ENCODE data around the gene DSC1.
"Not testable (repeated sequence)": the region's sequence is repeated elsewhere in the genome, so short reads cannot be mapped to it uniquely, and the experiment has no call there.

Gene DSC1

GRCh38 chr18:31171144-31171839, 8.6 kb upstream of the DSC1 start:
- DNase-seq: no peak

- no peak for DNase-seq
These were observed 7.7 kb upstream of the DSC1 start for GRCh38 chr18:31170335-31170734.

GRCh38 chr18:31162419-31162793, 250 bp downstream of the DSC1 start:
- no peak for DNase-seq

GRCh38 chr18:31161757-31162418, 768 bp downstream of the DSC1 start:
- DNase-seq: no peak

- no peak for DNase-seq
These were observed 5.6 kb downstream of the DSC1 start for GRCh38 chr18:31156821-31157763.

- DNase-seq: no peak
These were observed 7.2 kb downstream of the DSC1 start for GRCh38 chr18:31155498-31155897.

- no peak for DNase-seq
These were observed 8.5 kb downstream of the DSC1 start for GRCh38 chr18:31154181-31154580.

GRCh38 chr18:31149351-31149750, 13.3 kb downstream of the DSC1 start:
- no peak for DNase-seq

GRCh38 chr18:31148600-31148999, 14.1 kb downstream of the DSC1 start:
- DNase-seq: no peak

- no peak for DNase-seq
These were observed 15.8 kb downstream of the DSC1 start for GRCh38 chr18:31146809-31147208.

- no peak for DNase-seq
These were observed 19.6 kb downstream of the DSC1 start for GRCh38 chr18:31143025-31143424.

GRCh38 chr18:31138709-31139108, 23.9 kb downstream of the DSC1 start:
- no peak for DNase-seq

GRCh38 chr18:31134988-31135529, 27.6 kb downstream of the DSC1 start:
- DNase-seq: no peak

GRCh38 chr18:31129398-31130115, 33.1 kb downstream of the DSC1 start:
- DNase-seq: no peak

- no peak for DNase-seq
These were observed 36.8 kb downstream of the DSC1 start for GRCh38 chr18:31125878-31126277.

GRCh38 chr18:31123125-31123524, 39.5 kb downstream of the DSC1 start:
- DNase-seq: not testable (repeated sequence)

- DNase-seq: no peak
These were observed 42.1 kb downstream of the DSC1 start for GRCh38 chr18:31120594-31120993.

- DNase-seq: no peak
These were observed 45.6 kb downstream of the DSC1 start for GRCh38 chr18:31116853-31117595.

GRCh38 chr18:31112804-31113203, 49.9 kb downstream of the DSC1 start:
- DNase-seq: no peak

- no peak for DNase-seq
These were observed 56.9 kb downstream of the DSC1 start for GRCh38 chr18:31105733-31106132.

GRCh38 chr18:31104444-31104843, 58.2 kb downstream of the DSC1 start:
- no peak for DNase-seq

GRCh38 chr18:31103423-31103822, 59.2 kb downstream of the DSC1 start:
- DNase-seq: no peak

All from activated CD4-positive, alpha-beta T cell treated with anti-CD3 and anti-CD28 coated beads for 48 hours (primary cell).